ENCODE measurements around the gene MGARP.

- TF ChIP-seq CTCF (IDR thresholded peaks at IDR 0.05): no peak
- TF ChIP-seq POLR2A (IDR thresholded peaks at IDR 0.05): no peak
Observed at GRCh38 chr4:139245590-139245989, 34.4 kb downstream of the MGARP start.

Data from ovary (tissue), 3 donors.